Vagina (tissue), 2 donors: ENCODE results near the gene ANKRD63.

Experiments
- POLR2A ChIP-seq, 2 donors: fragments of 450-650 bp; IDR thresholded peaks; one replicate each; pipeline ENCODE4 v1.6.1; 2017; ENCODE audit warnings: antibody characterized with exemption in 2 of 2, mild to moderate bottlenecking in 2 of 2, moderate library complexity in 2 of 2
- TF ChIP-seq, protein P1 (sequence below), 3 experiments: fragments of 450-650 bp in 2 of 3; fragments of 200-600 bp in 1 of 3; sonication (generic) in 1 of 3; IDR thresholded peaks; one replicate each; pipeline ENCODE4 v1.5.1; 2017 to 2019; ENCODE audit warnings: antibody characterized with exemption in 3 of 3, mild to moderate bottlenecking in 2 of 3, moderate library complexity in 2 of 3

DNA sequence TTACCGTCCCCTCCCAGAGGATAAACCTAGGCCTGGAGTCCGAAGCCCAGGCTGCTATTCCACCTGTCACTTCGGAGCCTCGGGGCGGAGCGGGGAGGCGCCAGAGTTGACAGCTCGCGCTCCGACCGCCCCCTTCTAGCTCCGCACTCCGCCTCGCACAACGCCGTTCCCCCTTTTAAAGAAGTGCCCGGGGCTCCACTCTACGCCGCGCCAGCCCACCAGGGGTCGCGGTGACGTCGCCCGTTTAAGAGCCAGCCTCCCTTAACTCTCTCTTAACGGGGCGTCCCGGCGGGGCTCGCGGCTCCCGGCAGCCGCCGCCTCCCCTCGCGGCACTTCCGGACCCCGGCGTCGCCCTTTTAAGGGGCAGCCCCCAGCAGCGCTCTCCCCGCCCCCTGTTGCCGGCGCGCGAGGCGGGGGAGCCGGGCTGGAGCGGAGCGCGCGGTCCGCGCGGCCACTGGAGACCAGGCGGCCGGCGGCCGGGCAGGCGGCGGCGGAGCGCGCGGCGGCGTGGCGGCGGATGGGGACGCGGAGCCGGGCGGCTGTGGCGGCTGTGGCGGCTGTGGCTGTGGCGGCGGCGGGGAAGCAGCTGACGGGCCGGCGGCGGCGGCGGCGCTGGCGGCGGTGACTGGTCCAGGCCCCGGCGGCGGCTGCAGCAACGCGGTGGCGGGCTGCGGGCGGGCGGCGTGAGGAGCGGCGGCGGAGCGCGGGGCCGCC, 40.5 kb upstream of the ANKRD63 start, which contains the start of gene INAFM2:
- TF ChIP-seq POLR2A (IDR thresholded peaks at IDR 0.05): no peak
- TF ChIP-seq, protein P1, sequence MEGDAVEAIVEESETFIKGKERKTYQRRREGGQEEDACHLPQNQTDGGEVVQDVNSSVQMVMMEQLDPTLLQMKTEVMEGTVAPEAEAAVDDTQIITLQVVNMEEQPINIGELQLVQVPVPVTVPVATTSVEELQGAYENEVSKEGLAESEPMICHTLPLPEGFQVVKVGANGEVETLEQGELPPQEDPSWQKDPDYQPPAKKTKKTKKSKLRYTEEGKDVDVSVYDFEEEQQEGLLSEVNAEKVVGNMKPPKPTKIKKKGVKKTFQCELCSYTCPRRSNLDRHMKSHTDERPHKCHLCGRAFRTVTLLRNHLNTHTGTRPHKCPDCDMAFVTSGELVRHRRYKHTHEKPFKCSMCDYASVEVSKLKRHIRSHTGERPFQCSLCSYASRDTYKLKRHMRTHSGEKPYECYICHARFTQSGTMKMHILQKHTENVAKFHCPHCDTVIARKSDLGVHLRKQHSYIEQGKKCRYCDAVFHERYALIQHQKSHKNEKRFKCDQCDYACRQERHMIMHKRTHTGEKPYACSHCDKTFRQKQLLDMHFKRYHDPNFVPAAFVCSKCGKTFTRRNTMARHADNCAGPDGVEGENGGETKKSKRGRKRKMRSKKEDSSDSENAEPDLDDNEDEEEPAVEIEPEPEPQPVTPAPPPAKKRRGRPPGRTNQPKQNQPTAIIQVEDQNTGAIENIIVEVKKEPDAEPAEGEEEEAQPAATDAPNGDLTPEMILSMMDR (IDR thresholded peaks at IDR 0.05): peak; percentile 32 to 46 (median 45)
